Measurements from ENCODE around the gene PNMT. TPM values are rescaled to one million over a fixed set of nuclear protein-coding genes. Genes with fewer than 3 reads are reported as not detected.
A peak's percentile ranks its signal among the peaks of the same experiment; 100 is the strongest.

PNMT gene
- total RNA-seq, 4 donors from 2014 or later = 1.4 to 28.1 (median 1.8) TPM

GRCh38 chr17:39660011-39660360, 8.3 kb upstream of the PNMT start:
- Histone ChIP-seq H3K4me3 (no peak overlapping the region), H3K27me3 (no peaks in the 10 kb centered on the region), H3K9me3 (no peaks in the 10 kb centered on the region), H3K4me1 (peaks cover 0 to 28% (median 6%) of the 10 kb centered on the region in 4 donors), H3K36me3 (peaks cover 0 to 73% (median 0%) of the 10 kb centered on the region in 3 donors), H3K27ac (peak overlapping the region in 3 of 4 donors; percentile 50 to 62 (median 54))
- no peak for TF ChIP-seq CTCF (IDR thresholded peaks at IDR 0.05)
- TF ChIP-seq POLR2A (IDR thresholded peaks at IDR 0.05) = no peak
- no peak for DNase-seq

GRCh38 chr17:39660397-39661385, 7.6 kb upstream of the PNMT start:
- H3K9me3 ChIP-seq = no peaks in the 10 kb centered on the region
- peaks cover 0 to 68% (median 0%) of the 10 kb centered on the region in 3 donors for H3K36me3 ChIP-seq
- peak overlapping the region in 3 of 4 donors; percentile 50 to 62 (median 54) for H3K27ac ChIP-seq
- H3K4me3 ChIP-seq = no peak overlapping the region
- H3K27me3 ChIP-seq = no peaks in the 10 kb centered on the region
- no peak for DNase-seq
- TF ChIP-seq POLR2A (IDR thresholded peaks at IDR 0.05) (no peak), CTCF (IDR thresholded peaks at IDR 0.05) (no peak)
- peaks cover 0 to 32% (median 6%) of the 10 kb centered on the region in 4 donors for H3K4me1 ChIP-seq

GRCh38 chr17:39661744-39662541, 6.3 kb upstream of the PNMT start:
- H3K36me3 ChIP-seq = peaks cover 0 to 55% (median 0%) of the 10 kb centered on the region in 3 donors
- H3K9me3 ChIP-seq = no peaks in the 10 kb centered on the region
- H3K27ac ChIP-seq = no peak overlapping the region
- TF ChIP-seq POLR2A (IDR thresholded peaks at IDR 0.05) = no peak
- no peak for TF ChIP-seq CTCF (IDR thresholded peaks at IDR 0.05)
- peaks cover 0 to 44% (median 6%) of the 10 kb centered on the region in 4 donors for H3K4me1 ChIP-seq
- no peaks in the 10 kb centered on the region for H3K27me3 ChIP-seq
- no peak for DNase-seq
- H3K4me3 ChIP-seq = no peak overlapping the region

GRCh38 chr17:39662551-39663339, 5.5 kb upstream of the PNMT start:
- Histone ChIP-seq H3K4me3 (no peak overlapping the region), H3K9me3 (no peaks in the 10 kb centered on the region), H3K36me3 (peaks cover 0 to 47% (median 0%) of the 10 kb centered on the region in 3 donors), H3K27me3 (peaks cover 0 to 5% of the 10 kb centered on the region in 2 donors), H3K27ac (peak overlapping the region in 2 of 4 donors; percentile 15 to 41), H3K4me1 (peaks cover 7 to 52% (median 10%) of the 10 kb centered on the region in 4 donors)
- TF ChIP-seq POLR2A (IDR thresholded peaks at IDR 0.05) = no peak
- TF ChIP-seq CTCF (IDR thresholded peaks at IDR 0.05) = no peak
- DNase-seq = peak in 1 of 3 donors; percentile 55

GRCh38 chr17:39663340-39663687, 4.9 kb upstream of the PNMT start:
- H3K9me3 ChIP-seq = no peaks in the 10 kb centered on the region
- H3K4me3 ChIP-seq = no peak overlapping the region
- TF ChIP-seq POLR2A (IDR thresholded peaks at IDR 0.05) (no peak), CTCF (IDR thresholded peaks at IDR 0.05) (no peak)
- peaks cover 0 to 6% of the 10 kb centered on the region in 2 donors for H3K27me3 ChIP-seq
- H3K27ac ChIP-seq = peak overlapping the region in 2 of 4 donors; percentile 15 to 66
- peaks cover 0 to 42% (median 0%) of the 10 kb centered on the region in 3 donors for H3K36me3 ChIP-seq
- DNase-seq = no peak
- H3K4me1 ChIP-seq = peaks cover 11 to 57% (median 13%) of the 10 kb centered on the region in 4 donors
